ENCODE results near the gene LRRC47.
A peak's percentile ranks its signal among the peaks of the same experiment; 100 is the strongest.

The LRRC47 gene

DNA sequence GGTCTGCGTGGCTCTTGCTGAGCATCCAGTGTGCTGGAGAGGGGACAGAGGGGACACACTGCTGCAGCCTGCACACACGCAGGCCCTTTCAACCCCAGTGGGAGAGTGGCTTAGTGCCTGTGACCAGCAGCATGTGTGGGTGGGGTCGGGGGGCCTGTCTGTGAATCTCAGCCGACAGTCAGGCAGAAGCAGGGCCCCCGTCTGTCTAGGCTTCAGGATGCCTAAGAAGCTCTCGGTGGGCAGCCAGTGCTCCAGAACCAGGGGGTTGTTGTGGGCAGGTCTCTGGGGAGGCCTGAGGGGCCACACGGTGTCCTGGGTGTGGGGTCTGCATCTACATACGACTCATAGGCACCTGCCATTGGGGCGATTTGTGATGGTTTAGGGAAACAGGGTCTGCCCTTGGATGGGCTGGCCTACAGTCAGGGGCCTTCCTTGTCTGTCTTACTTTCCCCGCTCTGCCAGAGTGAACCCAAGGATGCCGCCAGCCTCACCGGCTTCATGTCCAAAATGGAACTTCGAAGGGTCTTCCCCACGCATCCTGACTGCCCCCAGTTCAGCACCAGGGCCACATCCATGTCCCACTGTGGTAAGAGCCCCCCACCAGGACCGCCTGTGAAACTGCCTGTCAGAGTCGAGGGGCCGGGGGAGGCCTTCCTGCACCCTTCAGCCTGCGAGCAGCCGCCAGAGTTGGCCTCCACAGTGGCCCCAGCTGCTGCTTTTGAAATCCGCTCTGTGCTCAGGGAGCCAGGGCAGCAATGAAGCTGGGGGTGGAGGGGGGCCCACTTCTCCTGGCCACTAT, 42.4 kb downstream of the LRRC47 start:
- no peak overlapping the region for H3K27ac ChIP-seq (ENCODE audit: low read depth, low read length)
- no peak overlapping the region for H3K4me3 ChIP-seq (ENCODE audit: low read depth, low read length)
- H3K79me1 ChIP-seq (ENCODE audit: low read length) = no peaks in the 10 kb centered on the region
- WGBS (ENCODE audit: extremely low coverage, insufficient coverage, insufficient read length) = no CpG with 5 or more reads among the region's 20 CpGs
- H2AFZ ChIP-seq (ENCODE audit: insufficient read depth, low read length, poor library complexity) = no peak overlapping the region
- no peaks in the 10 kb centered on the region for H3K36me3 ChIP-seq (ENCODE audit: control insufficient read depth in 1 of 2, insufficient read depth in 2 of 2, low read length in 2 of 2)
- H3K79me2 ChIP-seq (ENCODE audit: control insufficient read depth, insufficient read depth, low read length, poor library complexity) = no peaks in the 10 kb centered on the region
- no peak overlapping the region for H4K8ac ChIP-seq (ENCODE audit: low read depth, low read length)
- no peak overlapping the region for H3K18ac ChIP-seq (ENCODE audit: low read length)
- H3K4me1 ChIP-seq (ENCODE audit: control insufficient read depth in 1 of 2, insufficient read depth in 2 of 2, low read length in 2 of 2) = no peaks in the 10 kb centered on the region
- no peak overlapping the region for H2AK5ac ChIP-seq (ENCODE audit: low read length)
- H3K14ac ChIP-seq (ENCODE audit: low read length) = no peak overlapping the region
- H3K23ac ChIP-seq (ENCODE audit: low read length) = no peak overlapping the region
- H3K9ac ChIP-seq (ENCODE audit: low read length) = no peak overlapping the region
- H4K91ac ChIP-seq (ENCODE audit: low read depth, low read length) = no peak overlapping the region
- no peak overlapping the region for H3K4me2 ChIP-seq (ENCODE audit: low read length)
- peaks cover 8% of the 10 kb centered on the region for H3K9me3 ChIP-seq (ENCODE audit: insufficient read depth, low read depth, low read length)
- no peak overlapping the region for H4K12ac ChIP-seq (ENCODE audit: low read depth, low read length)
- no peak overlapping the region for H3K4ac ChIP-seq (ENCODE audit: low read depth, low read length)
- H2BK120ac ChIP-seq (ENCODE audit: insufficient read depth, low read length, poor library complexity) = no peak overlapping the region
- H2BK12ac ChIP-seq (ENCODE audit: low read length) = no peak overlapping the region
- no peak for DNase-seq
- no peak overlapping the region for H2BK5ac ChIP-seq (ENCODE audit: low read depth, low read length, poor library complexity)
- no peaks in the 10 kb centered on the region for H3K27me3 ChIP-seq (ENCODE audit: insufficient read depth, low read length)

DNA sequence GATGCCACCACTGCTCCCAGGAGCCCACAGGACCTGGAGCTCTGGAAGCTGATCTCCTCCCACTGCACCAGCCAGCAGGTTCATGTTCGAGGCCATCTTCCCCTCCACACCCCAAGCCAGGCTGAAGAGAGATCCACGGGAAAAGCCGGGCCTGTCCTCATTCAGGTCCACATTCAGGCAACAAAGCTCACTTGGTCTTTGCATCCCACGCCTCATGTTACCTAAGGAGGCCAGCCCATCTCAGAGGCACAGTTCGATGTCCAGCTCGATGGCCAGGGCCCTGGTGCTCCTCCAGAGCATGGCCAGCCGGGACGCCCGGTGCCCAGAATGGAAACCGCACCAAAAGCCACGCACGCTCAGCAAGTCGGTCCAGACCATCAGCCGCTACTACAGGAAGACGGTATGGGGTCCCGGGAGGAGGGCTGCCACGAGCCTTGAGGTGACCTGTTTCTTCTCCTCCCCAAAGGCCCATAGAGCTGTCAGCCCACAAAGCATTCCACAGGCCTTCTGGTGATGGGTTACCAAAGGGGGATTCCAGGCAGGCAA, 43.8 kb downstream of the LRRC47 start, which contains the start of gene CCDC27:
Gene CCDC27, plus strand, starts transcription at position 51 of the 546 bp plus-strand sequence. Its CDS starts 32 bp downstream, at position 83.
- Histone ChIP-seq H4K12ac (ENCODE audit: low read depth, low read length) (no peak within 1 kb of the TSS), H4K91ac (ENCODE audit: low read depth, low read length) (no peak within 1 kb of the TSS), H3K18ac (ENCODE audit: low read length) (no peak within 1 kb of the TSS), H3K36me3 (ENCODE audit: control insufficient read depth in 1 of 2, insufficient read depth in 2 of 2, low read length in 2 of 2) (no peaks in the 10 kb centered on the region), H3K9me3 (ENCODE audit: insufficient read depth, low read depth, low read length) (peaks cover 8% of the 10 kb centered on the region), H3K27me3 (ENCODE audit: insufficient read depth, low read length) (no peaks in the 10 kb centered on the region), H2BK120ac (ENCODE audit: insufficient read depth, low read length, poor library complexity) (no peak within 1 kb of the TSS), H3K4ac (ENCODE audit: low read depth, low read length) (no peak within 1 kb of the TSS), H3K4me3 (ENCODE audit: low read depth, low read length) (no peak within 1 kb of the TSS), H3K9ac (ENCODE audit: low read length) (no peak within 1 kb of the TSS), H2AFZ (ENCODE audit: insufficient read depth, low read length, poor library complexity) (no peak within 1 kb of the TSS), H2AK5ac (ENCODE audit: low read length) (no peak within 1 kb of the TSS), H3K14ac (ENCODE audit: low read length) (no peak within 1 kb of the TSS), H2BK12ac (ENCODE audit: low read length) (no peak within 1 kb of the TSS), H3K4me1 (ENCODE audit: control insufficient read depth in 1 of 2, insufficient read depth in 2 of 2, low read length in 2 of 2) (no peaks in the 10 kb centered on the region), H3K23ac (ENCODE audit: low read length) (no peak within 1 kb of the TSS), H4K8ac (ENCODE audit: low read depth, low read length) (no peak within 1 kb of the TSS), H3K4me2 (ENCODE audit: low read length) (no peak within 1 kb of the TSS), H2BK5ac (ENCODE audit: low read depth, low read length, poor library complexity) (no peak within 1 kb of the TSS), H3K79me2 (ENCODE audit: control insufficient read depth, insufficient read depth, low read length, poor library complexity) (no peaks in the 10 kb centered on the region), H3K27ac (ENCODE audit: low read depth, low read length) (no peak within 1 kb of the TSS), H3K79me1 (ENCODE audit: low read length) (no peaks in the 10 kb centered on the region)
- no CpG with 5 or more reads among the region's 17 CpGs for WGBS (ENCODE audit: extremely low coverage, insufficient coverage, insufficient read length)
- DNase-seq = no peak

DNA sequence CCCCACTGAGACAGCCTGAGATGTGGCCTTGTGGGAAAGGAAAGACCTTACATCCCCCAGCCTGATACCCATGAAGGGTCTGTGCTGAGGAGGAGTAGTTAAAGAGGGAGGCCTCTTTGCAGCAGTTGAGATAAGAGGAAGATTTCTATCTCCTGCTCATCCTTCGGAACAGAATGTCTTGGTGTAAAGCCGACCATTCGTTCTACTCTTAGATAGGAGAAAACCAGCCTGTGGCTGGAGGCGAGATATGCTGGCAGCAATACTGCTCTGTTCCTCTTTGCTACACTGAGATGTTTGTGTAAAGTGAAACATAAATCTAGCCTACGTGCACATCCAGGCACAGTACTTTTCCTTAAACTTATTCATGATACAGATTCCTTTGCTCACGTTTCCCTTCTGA, 45.6 kb downstream of the LRRC47 start:
- no peak overlapping the region for H2AFZ ChIP-seq (ENCODE audit: insufficient read depth, low read length, poor library complexity)
- H3K4ac ChIP-seq (ENCODE audit: low read depth, low read length) = no peak overlapping the region
- no peak overlapping the region for H2BK12ac ChIP-seq (ENCODE audit: low read length)
- H3K27me3 ChIP-seq (ENCODE audit: insufficient read depth, low read length) = no peaks in the 10 kb centered on the region
- H2AK5ac ChIP-seq (ENCODE audit: low read length) = no peak overlapping the region
- H3K36me3 ChIP-seq (ENCODE audit: control insufficient read depth in 1 of 2, insufficient read depth in 2 of 2, low read length in 2 of 2) = no peaks in the 10 kb centered on the region
- no peaks in the 10 kb centered on the region for H3K79me1 ChIP-seq (ENCODE audit: low read length)
- H2BK120ac ChIP-seq (ENCODE audit: insufficient read depth, low read length, poor library complexity) = no peak overlapping the region
- no CpG with 5 or more reads among the region's 6 CpGs for WGBS (ENCODE audit: extremely low coverage, insufficient coverage, insufficient read length)
- H4K91ac ChIP-seq (ENCODE audit: low read depth, low read length) = no peak overlapping the region
- H2BK5ac ChIP-seq (ENCODE audit: low read depth, low read length, poor library complexity) = no peak overlapping the region
- H3K79me2 ChIP-seq (ENCODE audit: control insufficient read depth, insufficient read depth, low read length, poor library complexity) = peaks cover 3% of the 10 kb centered on the region
- H3K14ac ChIP-seq (ENCODE audit: low read length) = no peak overlapping the region
- peaks cover 8% of the 10 kb centered on the region for H3K9me3 ChIP-seq (ENCODE audit: insufficient read depth, low read depth, low read length)
- no peak overlapping the region for H3K9ac ChIP-seq (ENCODE audit: low read length)
- H3K23ac ChIP-seq (ENCODE audit: low read length) = no peak overlapping the region
- no peak overlapping the region for H3K4me2 ChIP-seq (ENCODE audit: low read length)
- no peak overlapping the region for H3K27ac ChIP-seq (ENCODE audit: low read depth, low read length)
- peaks cover 3 to 9% of the 10 kb centered on the region in 2 experiments for H3K4me1 ChIP-seq (ENCODE audit: control insufficient read depth in 1 of 2, insufficient read depth in 2 of 2, low read length in 2 of 2)
- H3K4me3 ChIP-seq (ENCODE audit: low read depth, low read length) = no peak overlapping the region
- DNase-seq = no peak
- H4K12ac ChIP-seq (ENCODE audit: low read depth, low read length) = no peak overlapping the region
- no peak overlapping the region for H3K18ac ChIP-seq (ENCODE audit: low read length)
- H4K8ac ChIP-seq (ENCODE audit: low read depth, low read length) = no peak overlapping the region

DNA sequence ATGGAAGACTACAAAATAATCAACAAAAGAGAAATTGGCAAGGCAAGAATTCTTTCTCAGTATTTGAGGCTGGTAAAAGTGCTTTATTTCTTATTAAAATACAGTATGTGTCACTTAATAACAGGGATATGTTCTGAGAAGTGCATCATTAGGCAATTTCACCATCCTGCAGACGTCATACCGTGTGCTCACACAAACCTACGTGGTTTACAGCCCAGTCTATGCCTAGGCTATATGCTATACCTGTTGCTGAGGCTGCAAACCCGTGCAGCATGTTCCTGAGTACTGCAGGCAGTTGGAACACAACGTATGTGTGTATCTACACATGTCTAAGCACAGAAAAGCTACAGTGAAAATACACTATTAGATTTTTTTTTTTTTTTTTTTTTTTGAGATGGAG, 46.8 kb downstream of the LRRC47 start:
- Histone ChIP-seq H3K9me3 (ENCODE audit: insufficient read depth, low read depth, low read length) (peaks cover 8% of the 10 kb centered on the region), H4K91ac (ENCODE audit: low read depth, low read length) (no peak overlapping the region), H2BK12ac (ENCODE audit: low read length) (no peak overlapping the region), H3K4me3 (ENCODE audit: low read depth, low read length) (no peak overlapping the region), H3K27ac (ENCODE audit: low read depth, low read length) (no peak overlapping the region), H2BK5ac (ENCODE audit: low read depth, low read length, poor library complexity) (no peak overlapping the region), H3K4ac (ENCODE audit: low read depth, low read length) (no peak overlapping the region), H3K4me1 (ENCODE audit: control insufficient read depth in 1 of 2, insufficient read depth in 2 of 2, low read length in 2 of 2) (peaks cover 3 to 9% of the 10 kb centered on the region in 2 experiments), H4K8ac (ENCODE audit: low read depth, low read length) (no peak overlapping the region), H3K27me3 (ENCODE audit: insufficient read depth, low read length) (no peaks in the 10 kb centered on the region), H3K18ac (ENCODE audit: low read length) (no peak overlapping the region), H3K36me3 (ENCODE audit: control insufficient read depth in 1 of 2, insufficient read depth in 2 of 2, low read length in 2 of 2) (peaks cover 2 to 4% of the 10 kb centered on the region in 2 experiments), H4K12ac (ENCODE audit: low read depth, low read length) (no peak overlapping the region), H2AFZ (ENCODE audit: insufficient read depth, low read length, poor library complexity) (no peak overlapping the region), H3K4me2 (ENCODE audit: low read length) (no peak overlapping the region), H2AK5ac (ENCODE audit: low read length) (no peak overlapping the region), H3K9ac (ENCODE audit: low read length) (no peak overlapping the region), H3K79me2 (ENCODE audit: control insufficient read depth, insufficient read depth, low read length, poor library complexity) (peaks cover 3% of the 10 kb centered on the region), H3K23ac (ENCODE audit: low read length) (peak overlapping the region; percentile 83), H3K79me1 (ENCODE audit: low read length) (no peaks in the 10 kb centered on the region), H2BK120ac (ENCODE audit: insufficient read depth, low read length, poor library complexity) (no peak overlapping the region), H3K14ac (ENCODE audit: low read length) (no peak overlapping the region)
- no CpG with 5 or more reads among the region's 5 CpGs for WGBS (ENCODE audit: extremely low coverage, insufficient coverage, insufficient read length)
- no peak for DNase-seq

Measured in trophoblast cell (in vitro differentiated cells and primary cell).